Measurements from ENCODE around the gene CAPZA2.

Gene CAPZA2

DNA sequence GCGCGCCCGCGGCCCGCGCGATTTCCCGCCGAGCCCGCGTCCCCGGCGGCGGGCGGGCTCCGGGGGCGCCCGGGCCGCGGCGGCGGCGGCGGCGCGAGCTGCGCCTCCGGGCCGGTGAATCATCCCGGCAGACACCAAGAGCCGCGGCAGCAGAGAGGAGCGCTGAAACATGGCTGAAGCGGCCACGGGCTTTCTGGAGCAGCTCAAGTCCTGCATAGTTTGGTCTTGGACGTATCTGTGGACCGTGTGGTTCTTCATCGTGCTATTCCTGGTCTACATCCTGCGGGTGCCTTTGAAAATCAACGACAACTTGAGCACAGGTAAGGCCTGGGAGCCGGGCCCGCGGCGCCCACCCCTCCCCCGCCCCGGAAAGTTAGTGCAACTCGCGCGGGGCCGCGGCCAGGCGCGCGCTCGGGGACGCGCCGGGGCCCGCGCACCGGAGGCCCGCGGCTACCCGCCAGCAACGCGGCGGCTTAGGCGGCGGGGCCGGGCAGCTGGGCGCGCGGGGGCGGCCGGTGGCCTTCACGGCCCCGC lies 91.1 kb downstream of the CAPZA2 start, which contains the start of gene ST7:
TSS of gene ST7 (plus strand) at position 130 of the 534 bp plus-strand sequence. CDS start at position 170, 40 bp downstream.
- Histone ChIP-seq H2BK5ac (ENCODE audit: low read length) (peak within 1 kb of the TSS; percentile 96), H3K79me1 (ENCODE audit: low read length) (peaks cover 2% of the 10 kb centered on the region), H3K23ac (ENCODE audit: low read length) (no peak within 1 kb of the TSS), H3K9ac (ENCODE audit: low read length) (peak within 1 kb of the TSS; percentile 93), H3K4ac (ENCODE audit: low read depth, low read length) (peak within 1 kb of the TSS; percentile 96), H2BK120ac (ENCODE audit: low read depth, low read length) (no peak within 1 kb of the TSS), H2AK5ac (ENCODE audit: low read length) (no peak within 1 kb of the TSS), H3K56ac (ENCODE audit: low read length) (peak within 1 kb of the TSS; percentile 98), H3K79me2 (ENCODE audit: control insufficient read depth, insufficient read depth, low read length) (no peaks in the 10 kb centered on the region), H3K36me3 (ENCODE audit: control insufficient read depth, insufficient read depth, low read length) (no peaks in the 10 kb centered on the region), H4K8ac (ENCODE audit: low read depth, low read length) (peak within 1 kb of the TSS; percentile 97), H3K4me2 (ENCODE audit: low read length) (peak within 1 kb of the TSS; percentile 78), H3K4me3 (ENCODE audit: low read length) (peak within 1 kb of the TSS; percentile 89), H3K27me3 (ENCODE audit: insufficient read depth, low read length, poor library complexity) (no peaks in the 10 kb centered on the region), H3K27ac (ENCODE audit: low read depth, low read length) (peak within 1 kb of the TSS; percentile 92), H2BK15ac (replicated peaks; ENCODE audit: low read depth) (no peak within 1 kb of the TSS), H4K5ac (ENCODE audit: low read length) (peak within 1 kb of the TSS; percentile 77), H3K4me1 (ENCODE audit: control insufficient read depth, low read depth, low read length) (peaks cover 2% of the 10 kb centered on the region), H3K18ac (ENCODE audit: low read length) (peak within 1 kb of the TSS; percentile 42)
- peak; percentile 76 for DNase-seq
- WGBS (ENCODE audit: extremely low coverage, insufficient coverage, low lambda C conversion rate) = no CpG with 5 or more reads among the region's 77 CpGs

DNA sequence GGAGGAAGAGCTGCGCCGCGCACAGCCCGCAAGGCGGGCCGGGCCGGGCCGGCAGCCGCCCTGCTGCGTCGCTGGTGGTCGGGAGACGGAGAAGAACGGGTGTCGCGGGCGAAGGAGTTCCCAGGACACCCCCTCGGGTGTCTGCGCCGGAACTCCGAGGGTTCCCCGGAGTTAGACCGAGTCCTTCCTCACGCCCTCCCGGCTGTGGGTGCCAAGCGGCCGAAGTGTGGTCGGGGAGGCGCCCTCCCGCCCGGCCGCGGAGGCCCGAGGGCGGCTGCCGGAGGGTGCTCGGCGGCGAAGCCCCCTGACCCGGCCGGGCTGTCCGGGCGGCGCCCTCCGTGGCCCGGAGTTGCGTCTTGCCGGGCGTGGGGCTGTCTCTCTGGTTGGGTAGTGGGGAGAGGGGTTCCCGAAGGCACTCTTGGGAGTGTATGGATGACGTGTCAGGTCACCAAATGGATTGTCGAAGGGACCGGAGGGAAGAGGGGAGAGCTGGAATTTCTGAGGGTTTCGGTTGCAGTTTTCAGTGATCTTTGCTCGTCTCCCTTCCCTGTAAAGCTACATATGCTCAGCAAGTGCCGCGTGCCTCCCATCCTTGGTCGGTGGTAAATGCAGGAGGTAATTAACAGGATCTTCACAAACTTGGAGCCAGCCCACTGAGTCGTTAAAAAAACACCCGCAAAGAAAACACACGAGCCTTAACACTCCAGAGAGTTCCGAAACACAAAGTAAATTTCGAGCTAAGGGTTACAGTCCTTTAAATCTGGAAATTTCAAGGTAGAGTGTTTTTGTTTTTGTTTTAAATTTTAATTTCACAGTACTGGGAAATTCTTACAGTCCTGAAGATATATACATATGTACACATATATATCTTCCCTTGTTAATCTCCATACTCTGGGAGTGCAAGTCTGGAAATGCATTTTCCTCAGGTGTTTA lies 91.8 kb downstream of the CAPZA2 start:
- Histone ChIP-seq H3K23ac (ENCODE audit: low read length) (no peak overlapping the region), H3K79me2 (ENCODE audit: control insufficient read depth, insufficient read depth, low read length) (no peaks in the 10 kb centered on the region), H3K36me3 (ENCODE audit: control insufficient read depth, insufficient read depth, low read length) (no peaks in the 10 kb centered on the region), H3K79me1 (ENCODE audit: low read length) (peaks cover 2% of the 10 kb centered on the region), H3K4me1 (ENCODE audit: control insufficient read depth, low read depth, low read length) (peaks cover 2% of the 10 kb centered on the region), H3K9ac (ENCODE audit: low read length) (peak overlapping the region; percentile 93), H3K18ac (ENCODE audit: low read length) (peak overlapping the region; percentile 42), H2BK120ac (ENCODE audit: low read depth, low read length) (no peak overlapping the region), H3K4me3 (ENCODE audit: low read length) (peak overlapping the region; percentile 81), H3K56ac (ENCODE audit: low read length) (peak overlapping the region; percentile 98), H2BK15ac (replicated peaks; ENCODE audit: low read depth) (no peak overlapping the region), H3K4me2 (ENCODE audit: low read length) (peak overlapping the region; percentile 69), H4K8ac (ENCODE audit: low read depth, low read length) (peak overlapping the region; percentile 95), H2AK5ac (ENCODE audit: low read length) (no peak overlapping the region), H3K27me3 (ENCODE audit: insufficient read depth, low read length, poor library complexity) (no peaks in the 10 kb centered on the region), H4K5ac (ENCODE audit: low read length) (no peak overlapping the region), H3K27ac (ENCODE audit: low read depth, low read length) (peak overlapping the region; percentile 92), H2BK5ac (ENCODE audit: low read length) (peak overlapping the region; percentile 61), H3K4ac (ENCODE audit: low read depth, low read length) (peak overlapping the region; percentile 5)
- WGBS (ENCODE audit: extremely low coverage, insufficient coverage, low lambda C conversion rate) = no CpG with 5 or more reads among the region's 63 CpGs
- DNase-seq = peak; percentile 95

- Histone ChIP-seq H2AK5ac (ENCODE audit: low read length) (no peak overlapping the region), H3K27me3 (ENCODE audit: insufficient read depth, low read length, poor library complexity) (no peaks in the 10 kb centered on the region), H3K4me3 (ENCODE audit: low read length) (no peak overlapping the region), H3K56ac (ENCODE audit: low read length) (no peak overlapping the region), H2BK120ac (ENCODE audit: low read depth, low read length) (no peak overlapping the region), H2BK5ac (ENCODE audit: low read length) (no peak overlapping the region), H3K27ac (ENCODE audit: low read depth, low read length) (no peak overlapping the region), H3K4me2 (ENCODE audit: low read length) (no peak overlapping the region), H3K36me3 (ENCODE audit: control insufficient read depth, insufficient read depth, low read length) (no peaks in the 10 kb centered on the region), H4K8ac (ENCODE audit: low read depth, low read length) (no peak overlapping the region), H2BK15ac (replicated peaks; ENCODE audit: low read depth) (no peak overlapping the region), H3K4ac (ENCODE audit: low read depth, low read length) (no peak overlapping the region), H3K18ac (ENCODE audit: low read length) (no peak overlapping the region), H4K5ac (ENCODE audit: low read length) (no peak overlapping the region), H3K79me2 (ENCODE audit: control insufficient read depth, insufficient read depth, low read length) (no peaks in the 10 kb centered on the region), H3K79me1 (ENCODE audit: low read length) (peaks cover 2% of the 10 kb centered on the region), H3K4me1 (ENCODE audit: control insufficient read depth, low read depth, low read length) (peaks cover 2% of the 10 kb centered on the region), H3K23ac (ENCODE audit: low read length) (no peak overlapping the region), H3K9ac (ENCODE audit: low read length) (no peak overlapping the region)
- DNase-seq = no peak
Observed at GRCh38 chr7:116955340-116955739, 93.0 kb downstream of the CAPZA2 start.

GRCh38 chr7:116955801-116956476 lies 93.6 kb downstream of the CAPZA2 start:
- H2BK120ac ChIP-seq (ENCODE audit: low read depth, low read length) = no peak overlapping the region
- no peak for DNase-seq
- no peaks in the 10 kb centered on the region for H3K27me3 ChIP-seq (ENCODE audit: insufficient read depth, low read length, poor library complexity)
- H3K79me1 ChIP-seq (ENCODE audit: low read length) = peaks cover 2% of the 10 kb centered on the region
- no peak overlapping the region for H3K23ac ChIP-seq (ENCODE audit: low read length)
- H3K4me3 ChIP-seq (ENCODE audit: low read length) = no peak overlapping the region
- H2BK5ac ChIP-seq (ENCODE audit: low read length) = no peak overlapping the region
- H3K36me3 ChIP-seq (ENCODE audit: control insufficient read depth, insufficient read depth, low read length) = no peaks in the 10 kb centered on the region
- H3K56ac ChIP-seq (ENCODE audit: low read length) = no peak overlapping the region
- H3K18ac ChIP-seq (ENCODE audit: low read length) = no peak overlapping the region
- WGBS (ENCODE audit: extremely low coverage, insufficient coverage, low lambda C conversion rate) = no CpG with 5 or more reads among the region's 4 CpGs
- H4K5ac ChIP-seq (ENCODE audit: low read length) = no peak overlapping the region
- H2BK15ac ChIP-seq (replicated peaks; ENCODE audit: low read depth) = no peak overlapping the region
- no peak overlapping the region for H3K4me2 ChIP-seq (ENCODE audit: low read length)
- H4K8ac ChIP-seq (ENCODE audit: low read depth, low read length) = peak overlapping the region; percentile 28
- H3K79me2 ChIP-seq (ENCODE audit: control insufficient read depth, insufficient read depth, low read length) = no peaks in the 10 kb centered on the region
- H3K4ac ChIP-seq (ENCODE audit: low read depth, low read length) = no peak overlapping the region
- no peak overlapping the region for H3K27ac ChIP-seq (ENCODE audit: low read depth, low read length)
- peaks cover 2% of the 10 kb centered on the region for H3K4me1 ChIP-seq (ENCODE audit: control insufficient read depth, low read depth, low read length)
- no peak overlapping the region for H2AK5ac ChIP-seq (ENCODE audit: low read length)
- no peak overlapping the region for H3K9ac ChIP-seq (ENCODE audit: low read length)

DNA sequence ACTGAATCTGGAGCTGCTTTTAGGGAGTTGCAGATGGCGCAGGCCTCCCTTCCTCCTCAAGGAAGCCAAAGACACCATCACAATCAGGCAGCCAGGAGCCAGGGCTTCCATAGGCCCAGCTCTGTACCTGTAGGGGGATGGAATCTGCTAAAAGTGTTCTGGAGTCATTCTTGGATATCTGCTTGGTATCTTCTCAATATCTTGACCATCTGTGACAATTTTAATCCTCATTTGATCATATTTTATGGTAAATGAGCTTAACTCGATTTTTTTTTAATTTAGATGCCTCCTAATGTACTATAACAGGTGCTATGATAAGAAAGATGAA lies 94.1 kb downstream of the CAPZA2 start:
- Histone ChIP-seq H3K36me3 (ENCODE audit: control insufficient read depth, insufficient read depth, low read length) (no peaks in the 10 kb centered on the region), H3K27me3 (ENCODE audit: insufficient read depth, low read length, poor library complexity) (no peaks in the 10 kb centered on the region), H3K18ac (ENCODE audit: low read length) (no peak overlapping the region), H3K4me3 (ENCODE audit: low read length) (no peak overlapping the region), H3K79me1 (ENCODE audit: low read length) (peaks cover 2% of the 10 kb centered on the region), H3K23ac (ENCODE audit: low read length) (no peak overlapping the region), H3K4me2 (ENCODE audit: low read length) (no peak overlapping the region), H2AK5ac (ENCODE audit: low read length) (no peak overlapping the region), H2BK5ac (ENCODE audit: low read length) (no peak overlapping the region), H4K8ac (ENCODE audit: low read depth, low read length) (no peak overlapping the region), H3K27ac (ENCODE audit: low read depth, low read length) (no peak overlapping the region), H4K5ac (ENCODE audit: low read length) (no peak overlapping the region), H3K4me1 (ENCODE audit: control insufficient read depth, low read depth, low read length) (peaks cover 2% of the 10 kb centered on the region), H2BK120ac (ENCODE audit: low read depth, low read length) (no peak overlapping the region), H3K79me2 (ENCODE audit: control insufficient read depth, insufficient read depth, low read length) (no peaks in the 10 kb centered on the region), H2BK15ac (replicated peaks; ENCODE audit: low read depth) (no peak overlapping the region), H3K56ac (ENCODE audit: low read length) (no peak overlapping the region), H3K9ac (ENCODE audit: low read length) (no peak overlapping the region), H3K4ac (ENCODE audit: low read depth, low read length) (no peak overlapping the region)
- no CpG with 5 or more reads among the region's 2 CpGs for WGBS (ENCODE audit: extremely low coverage, insufficient coverage, low lambda C conversion rate)
- no peak for DNase-seq
